ENCODE measurements around the gene ABCD1. TPM values are rescaled to one million over a fixed set of nuclear protein-coding genes. Genes with fewer than 3 reads are reported as not detected.

The ABCD1 gene
- total and polyA plus RNA-seq, 10 of the 15 experiments (the other 5 are each of a cell fraction or from before 2014, with no cell fraction given): 0.13 to 6.5 (median 1.4) TPM

- no peak for DNase-seq (ENCODE audit: low read depth, low spot score)
- Histone ChIP-seq H3K27me3 (replicated peaks in 1 of 2; ENCODE audit: control insufficient read depth in 2 of 2, insufficient read depth in 2 of 2, low read length in 1 of 2) (no peaks in the 10 kb centered on the region), H3K79me2 (ENCODE audit: control insufficient read depth, insufficient read depth, low read length) (no peaks in the 10 kb centered on the region), H3K9me3 (replicated peaks; ENCODE audit: control insufficient read depth, insufficient read depth, low read length) (no peaks in the 10 kb centered on the region; the same call in 2 of the 3 replicates), H2AFZ (ENCODE audit: control insufficient read depth, low read depth, low read length) (no peak overlapping the region), H3K4me2 (ENCODE audit: control insufficient read depth, insufficient read depth) (no peak overlapping the region), H3K36me3 (ENCODE audit: control insufficient read depth in 2 of 2, insufficient read depth in 2 of 2, low read length in 1 of 2) (no peaks in the 10 kb centered on the region), H3K4me3 (no peak overlapping the region), H3K27ac (ENCODE audit: control insufficient read depth, insufficient read depth) (no peak overlapping the region), H3K4me1 (ENCODE audit: control insufficient read depth, insufficient read depth, low read length) (no peaks in the 10 kb centered on the region), H4K20me1 (ENCODE audit: control insufficient read depth, insufficient read depth) (no peaks in the 10 kb centered on the region), H3K9ac (ENCODE audit: control insufficient read depth, insufficient read depth, low read length) (no peak overlapping the region)
- ChIA-PET RAD21 (ENCODE audit: unreplicated experiment) (no interaction called here), SMC1A (ENCODE audit: uncharacterized antibody, unreplicated experiment) (no interaction called here), CTCF (no interaction called here), POLR2A (no interaction called here)
- no peak for FAIRE-seq
- intact Hi-C loops (cut with micrococcal nuclease; ENCODE audit: unreplicated experiment): no loop called here
- in situ Hi-C loops (cut with MboI): loop anchor here (10.0 kb wide), 2 partner anchors 47 to 63 kb away; partner anchors contain the start of genes PNCK and SRPK3
- 87% methylated on average over 26 of the region's 27 CpGs for whole genome bisulfite sequencing (ENCODE audit: insufficient coverage, insufficient replicate concordance, low lambda C conversion rate, missing lambda C conversion rate)
- TF ChIP-seq CREM (IDR thresholded peaks at IDR 0.05; ENCODE audit: low read depth) (no peak), RELA (IDR thresholded peaks at IDR 0.05; ENCODE audit: borderline replicate concordance, partially characterized antibody) (no peak), CEBPB (IDR thresholded peaks at IDR 0.05; ENCODE audit: borderline replicate concordance in 1 of 2, low read depth in 2 of 2, low read length in 2 of 2) (no peak), ELK1 (IDR thresholded peaks at IDR 0.05; ENCODE audit: low read depth, low read length) (no peak), ZNF274 (IDR thresholded peaks at IDR 0.05; ENCODE audit: insufficient read depth, insufficient read length) (no peak), POLR2A (IDR thresholded peaks at IDR 0.05; ENCODE audit: low read depth, low read length) (no peak), POLR2AphosphoS5 (IDR thresholded peaks at IDR 0.05; ENCODE audit: low read length) (no peak), IRF4 (IDR thresholded peaks at IDR 0.05; ENCODE audit: low read depth, low read length) (no peak), EED (IDR thresholded peaks at IDR 0.05; ENCODE audit: low read depth) (no peak), HDAC6 (IDR thresholded peaks at IDR 0.05; ENCODE audit: unreplicated experiment) (no peak), RCOR1 (conservative IDR thresholded peaks at IDR 0.05; ENCODE audit: low read depth, low read length) (no peak), IKZF2 (IDR thresholded peaks at IDR 0.05) (no peak), ZNF24 (IDR thresholded peaks at IDR 0.05) (no peak), FOXK2 (IDR thresholded peaks at IDR 0.05) (no peak), NR2C1 (IDR thresholded peaks at IDR 0.05) (no peak), JUNB (IDR thresholded peaks at IDR 0.05) (no peak)
- BruUV-seq (replicated peaks): no TSS peak
- ATAC-seq: no peak
Observed at GRCh38 chrX:153738056-153738605, 13.5 kb downstream of the ABCD1 start.
